NOMO-1 (cell line): ENCODE data around the gene LRRC27.
"Not testable (repeated sequence)": the region's sequence is repeated elsewhere in the genome, so short reads cannot be mapped to it uniquely, and the experiment has no call there.

Source experiments
- DNase-seq, 2 experiments: peaks; one replicate each; lab custom pipeline; 2025; ENCODE audit not compliant: unreplicated experiment in 2 of 2; lab: John Stamatoyannopoulos, UW

LRRC27 gene

DNA sequence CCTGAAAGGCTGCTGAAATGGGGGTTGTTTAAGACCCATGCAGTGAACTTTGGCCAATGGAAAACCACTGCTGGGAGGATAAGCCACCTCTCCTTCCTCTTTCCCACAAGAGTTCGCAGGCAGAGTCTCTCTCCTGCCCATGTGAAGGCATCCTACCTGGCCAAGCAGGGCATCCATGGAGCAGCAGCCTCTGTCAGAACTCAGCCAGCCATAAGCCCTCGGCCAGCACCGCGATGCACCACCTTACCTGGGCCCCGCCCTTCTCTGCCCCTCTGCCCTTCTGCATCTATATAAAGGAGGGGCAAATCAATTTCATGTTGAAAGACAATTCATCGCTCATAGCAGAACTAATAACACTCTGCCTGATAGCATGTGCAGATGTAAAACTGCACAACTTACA lies 18.1 kb upstream of the LRRC27 start:
- no peak for DNase-seq

DNA sequence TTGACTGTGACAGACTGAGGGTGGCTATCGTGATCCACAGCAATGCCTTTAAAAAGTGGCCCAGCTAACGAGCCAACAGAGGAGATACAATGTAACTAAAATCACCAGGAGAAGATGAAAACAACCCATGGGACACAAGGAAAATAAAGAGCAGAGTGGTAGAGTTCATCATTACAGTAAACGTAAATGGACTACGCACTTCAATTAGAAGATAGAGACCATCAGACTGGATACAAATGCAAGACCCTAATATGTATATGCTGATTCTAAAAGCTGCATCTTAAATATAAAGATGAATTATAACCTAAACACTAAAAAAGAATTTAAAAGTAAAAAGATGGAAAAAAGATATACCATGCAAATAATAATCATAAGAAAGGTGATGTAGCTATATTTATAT lies 17.7 kb upstream of the LRRC27 start:
- no peak for DNase-seq

DNA sequence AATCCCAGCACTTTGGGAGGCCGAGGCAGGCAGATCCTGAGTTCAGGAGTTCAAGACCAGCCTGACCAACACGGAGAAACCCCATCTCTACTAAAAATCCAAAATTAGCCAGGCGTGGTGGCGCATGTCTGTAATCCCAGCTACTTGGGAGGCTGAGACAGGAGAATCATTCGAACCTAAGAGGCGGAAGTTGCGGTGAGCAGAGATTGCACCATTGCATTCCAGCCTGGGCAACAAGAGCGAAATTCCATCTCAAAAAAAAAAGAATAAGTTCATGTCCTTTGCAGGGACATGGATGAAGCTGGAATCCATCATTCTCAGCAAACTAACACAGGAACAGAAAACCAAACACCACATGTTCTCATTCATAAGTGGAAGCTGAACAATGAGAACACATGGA lies 17.1 kb upstream of the LRRC27 start:
- not testable (repeated sequence) for DNase-seq

DNA sequence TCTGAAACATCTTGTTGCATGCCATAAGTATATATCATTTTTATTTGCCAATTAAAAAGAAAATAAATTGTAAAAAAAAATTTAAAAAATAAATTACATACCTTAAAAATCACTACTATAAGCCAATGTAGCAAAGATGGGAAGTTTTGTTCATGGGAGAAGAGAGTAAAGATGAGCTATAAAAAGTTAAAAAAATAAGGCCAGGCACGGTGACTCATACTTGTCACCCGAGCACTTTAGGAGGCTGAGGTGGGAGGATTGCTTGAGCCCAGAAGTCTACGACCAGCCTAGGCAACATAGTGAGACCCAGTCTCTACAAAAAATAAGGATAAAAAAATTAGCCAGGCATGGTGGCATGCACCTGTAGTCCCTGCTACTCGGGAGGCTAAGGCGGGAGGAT lies 15.9 kb upstream of the LRRC27 start:
- no peak for DNase-seq

DNA sequence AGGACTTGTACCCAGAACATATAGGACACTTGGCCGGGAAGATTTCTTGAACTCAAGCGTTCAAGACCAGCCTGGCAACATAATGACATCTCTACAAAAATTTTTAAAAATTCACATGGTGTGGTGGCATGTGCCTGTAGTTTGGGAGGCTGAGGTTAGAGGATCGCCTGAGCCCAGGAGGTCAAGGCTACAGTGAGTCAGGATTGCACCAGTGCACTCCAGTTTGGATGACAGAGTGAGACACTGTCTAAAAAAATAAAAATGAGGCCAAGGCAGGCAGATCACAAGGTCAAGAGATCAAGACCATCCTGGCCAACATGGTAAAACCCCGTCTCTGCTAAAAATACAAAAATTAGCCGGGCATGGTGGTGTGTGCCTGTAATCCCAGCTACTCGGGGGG lies 14.5 kb upstream of the LRRC27 start:
- DNase-seq, result not testable (repeated sequence)

DNA sequence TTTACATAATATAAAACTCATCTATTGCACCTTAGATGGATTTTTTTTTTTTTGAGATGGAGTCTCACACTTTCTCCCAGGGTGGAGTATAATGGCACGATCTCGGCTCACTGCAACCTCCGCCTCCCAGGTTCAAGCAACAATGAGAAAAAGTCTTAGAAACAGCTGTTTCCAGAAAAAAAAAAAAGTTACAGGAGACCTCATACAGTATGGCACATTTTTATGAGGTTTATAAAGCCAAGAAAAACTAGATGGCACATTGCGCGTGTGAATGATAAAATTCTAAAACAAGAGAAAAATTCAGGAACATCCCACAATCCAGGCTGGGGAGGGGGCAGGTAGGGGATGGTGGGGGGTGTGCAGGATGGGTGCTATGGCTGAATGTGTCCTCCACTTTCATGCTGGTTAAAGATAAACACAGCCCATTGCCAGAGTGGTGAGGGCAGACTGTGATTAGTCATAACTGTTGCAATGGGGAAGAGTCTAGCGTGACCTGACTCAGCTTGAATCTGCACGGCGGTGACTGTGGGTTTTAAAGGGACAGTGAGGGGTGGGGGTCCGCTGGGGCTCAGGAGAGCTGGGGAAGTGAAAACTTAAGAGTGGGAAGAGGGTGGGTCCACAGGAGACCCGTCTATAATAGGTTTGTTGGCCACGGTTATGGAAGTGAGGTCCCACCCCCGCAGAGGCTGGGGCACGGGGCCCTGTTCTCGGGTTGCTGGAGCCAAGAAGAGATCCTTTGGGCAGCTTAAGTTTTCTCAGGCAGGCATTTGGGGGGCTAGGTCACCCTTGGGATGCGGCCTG lies 11.9 kb upstream of the LRRC27 start:
- peak; percentile 74 to 83 for DNase-seq

DNA sequence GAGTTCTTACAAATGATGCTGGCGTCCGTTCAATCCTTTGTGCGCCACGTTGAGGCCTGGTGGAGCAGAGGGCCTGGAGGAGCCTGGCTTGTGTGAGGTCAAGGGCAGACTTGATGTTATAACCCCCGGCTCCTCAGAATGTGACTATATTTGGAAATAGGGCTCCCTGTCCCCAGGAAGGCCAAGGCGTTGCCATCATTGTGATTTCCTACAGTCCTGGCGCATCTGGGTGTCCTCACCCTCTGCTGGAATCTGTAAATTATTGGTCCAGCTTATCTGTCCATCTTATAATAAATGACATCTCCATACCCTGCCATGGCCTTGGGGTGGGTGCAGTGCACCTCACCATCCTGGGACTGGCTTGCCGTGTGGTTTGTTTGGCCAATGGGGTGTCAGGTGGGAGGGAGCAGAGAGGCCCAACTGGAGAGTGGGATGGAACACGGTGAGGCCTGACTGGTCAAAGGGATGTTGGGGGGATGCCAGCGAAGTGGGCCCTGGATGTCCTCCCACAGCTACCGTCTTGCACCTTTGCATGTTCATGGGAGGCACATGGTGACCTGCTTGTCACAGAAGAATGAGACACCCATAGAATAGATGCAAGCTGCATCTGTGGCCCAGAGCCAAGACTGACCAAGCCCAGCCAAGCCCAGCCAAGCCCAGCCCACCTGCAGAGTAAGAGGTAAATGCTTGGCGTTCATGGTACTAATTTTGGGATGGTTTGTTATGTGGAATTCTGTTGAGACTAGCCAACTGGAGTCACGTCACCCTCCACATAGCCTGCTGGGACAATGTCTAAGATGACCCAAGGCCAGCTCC lies 11.1 kb upstream of the LRRC27 start:
- DNase-seq, result no peak

DNA sequence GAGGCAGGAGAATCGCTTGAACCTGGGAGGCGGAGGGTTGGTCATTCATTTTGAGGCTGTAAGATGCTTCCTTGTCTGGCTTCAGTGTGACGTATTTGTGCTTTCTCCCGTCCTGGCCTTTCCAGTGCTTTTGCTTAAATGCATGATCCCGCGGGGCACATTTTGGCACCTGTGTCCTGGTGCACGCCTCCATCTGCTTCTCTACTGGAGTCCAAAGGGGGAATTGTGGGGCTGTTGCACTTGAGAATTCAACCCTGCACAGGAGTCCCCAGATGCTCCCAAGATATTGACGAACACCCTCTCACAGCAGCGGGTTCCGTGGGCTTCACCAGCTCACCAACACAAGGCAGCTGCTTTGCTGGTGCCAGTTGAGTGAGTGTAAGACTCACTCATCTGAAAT lies 10.3 kb upstream of the LRRC27 start:
- no peak for DNase-seq

DNA sequence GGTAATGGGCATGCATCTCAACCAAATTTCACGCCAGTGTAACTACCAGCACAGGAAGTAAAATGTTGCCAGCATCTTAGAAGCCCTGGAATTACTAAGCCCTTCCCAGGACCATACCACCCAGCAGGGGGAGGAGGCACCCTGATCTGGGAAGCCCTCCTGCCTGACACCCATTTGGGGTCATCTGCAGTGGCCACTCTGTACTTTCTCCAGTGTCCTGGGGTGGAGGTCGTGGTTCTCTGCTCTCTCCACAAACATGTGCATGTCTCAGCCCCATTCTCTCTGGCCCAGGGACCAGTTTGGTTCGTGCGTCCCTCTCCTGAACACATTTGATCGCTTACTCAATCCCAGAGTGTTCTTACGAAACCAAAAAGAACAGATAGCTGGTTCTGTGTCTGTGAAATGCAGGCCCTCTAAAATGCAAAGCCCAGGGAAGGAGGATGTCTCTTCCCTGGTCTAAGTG lies 9.4 kb upstream of the LRRC27 start:
- DNase-seq, result peak; percentile 38 to 65

DNA sequence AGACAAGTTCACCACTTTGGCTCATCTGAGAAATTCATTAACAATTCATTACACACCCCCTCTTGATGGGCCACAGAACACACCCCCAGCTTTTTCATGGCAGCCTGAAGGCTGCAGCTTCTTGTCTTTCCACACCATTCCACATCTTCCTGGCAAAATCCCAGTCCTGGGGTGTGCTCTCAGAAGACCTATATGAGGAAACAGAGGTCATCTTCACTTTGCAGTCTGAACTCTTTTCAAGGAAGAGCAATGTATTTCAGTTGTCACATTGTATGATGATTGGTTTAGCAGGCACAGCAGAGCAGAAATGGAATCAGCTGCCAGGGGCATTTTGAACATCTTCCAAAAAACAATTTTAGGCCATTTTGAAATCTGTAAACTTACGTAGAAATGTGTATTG lies 7.8 kb upstream of the LRRC27 start:
- no peak for DNase-seq

DNA sequence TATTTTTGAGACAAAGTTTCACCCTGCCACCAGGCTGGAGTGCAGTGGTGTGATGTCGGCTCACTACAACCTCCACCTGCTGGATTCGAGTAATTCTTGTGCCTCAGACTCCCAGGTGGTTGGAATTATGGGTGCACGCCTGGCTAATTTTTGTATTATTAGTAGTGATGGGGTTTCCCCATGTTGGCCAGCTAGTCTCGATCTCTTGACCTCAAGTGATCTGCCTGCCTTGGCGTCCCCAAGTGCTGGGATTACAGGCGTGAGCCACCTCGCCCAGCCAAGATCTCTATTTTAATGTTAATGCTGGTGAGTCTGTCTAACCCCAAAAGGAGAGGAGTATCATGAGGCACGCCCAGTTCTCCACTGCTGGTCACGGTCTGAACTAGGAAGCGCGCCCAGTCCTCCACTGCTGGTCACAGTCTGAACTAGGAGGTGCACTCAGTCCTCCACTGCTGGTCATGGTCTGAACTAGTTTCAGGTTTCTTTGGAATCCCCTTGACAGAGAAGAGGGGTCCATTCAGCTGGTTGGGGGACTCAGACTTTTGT lies 5.6 kb upstream of the LRRC27 start:
- DNase-seq, result no peak

DNA sequence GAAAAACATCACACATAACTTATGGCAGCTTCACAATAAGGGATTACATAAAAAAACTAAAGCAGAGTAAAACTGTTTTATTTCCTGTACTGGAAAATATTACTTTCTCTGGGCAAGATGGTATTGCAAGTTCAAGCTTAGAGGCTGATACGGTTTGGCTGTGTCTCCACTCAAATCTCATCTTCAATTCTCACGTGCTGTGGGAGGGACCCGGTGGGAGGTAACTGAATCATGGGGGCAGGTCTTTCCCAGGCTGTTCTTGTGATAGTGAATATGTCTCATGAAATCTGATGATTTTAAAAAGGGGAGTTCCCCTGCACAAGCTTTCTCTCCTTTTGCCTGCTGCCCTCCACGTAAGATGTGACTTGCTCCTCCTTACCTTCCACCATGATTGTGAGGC lies 5.1 kb upstream of the LRRC27 start:
- DNase-seq, result no peak

DNA sequence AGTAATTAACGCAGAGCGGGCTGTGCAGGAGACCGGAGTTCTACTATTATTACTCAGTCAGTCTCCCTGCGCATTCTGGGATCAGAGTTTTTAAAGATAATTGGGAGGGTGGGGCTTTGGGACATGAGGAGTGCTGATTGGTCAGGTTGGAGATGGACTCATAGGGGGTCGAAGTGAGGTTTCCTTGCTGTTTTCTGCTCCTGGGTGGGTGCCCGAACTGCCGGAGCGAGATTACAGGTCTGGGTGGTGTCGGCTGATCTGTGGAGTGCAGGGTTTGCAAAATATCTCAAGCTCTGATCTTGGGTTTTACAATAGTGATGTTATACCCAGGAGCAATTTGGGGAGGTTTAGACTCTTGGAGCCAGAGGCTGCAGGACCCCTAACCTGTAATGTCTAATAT lies 3.9 kb upstream of the LRRC27 start:
- no peak for DNase-seq

DNA sequence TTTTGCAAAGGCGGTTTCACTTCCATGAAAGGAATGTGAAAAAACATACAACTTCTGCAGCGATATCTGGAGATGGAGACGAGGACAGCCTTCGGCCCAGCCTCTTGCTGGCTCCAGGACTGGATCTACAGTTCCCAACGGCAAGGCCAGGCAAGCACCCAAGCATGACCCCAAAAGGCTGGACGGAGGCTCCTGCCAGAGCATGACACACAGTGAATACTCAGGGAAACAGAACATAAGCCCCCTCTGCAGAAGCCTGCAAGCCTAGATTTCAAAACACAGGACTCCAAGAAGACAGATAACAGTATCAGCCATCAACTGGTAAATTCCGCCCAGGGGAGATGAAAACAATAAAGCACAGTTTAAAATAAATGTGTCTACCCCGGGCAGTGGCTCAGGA lies 3.3 kb upstream of the LRRC27 start:
- no peak for DNase-seq

DNA sequence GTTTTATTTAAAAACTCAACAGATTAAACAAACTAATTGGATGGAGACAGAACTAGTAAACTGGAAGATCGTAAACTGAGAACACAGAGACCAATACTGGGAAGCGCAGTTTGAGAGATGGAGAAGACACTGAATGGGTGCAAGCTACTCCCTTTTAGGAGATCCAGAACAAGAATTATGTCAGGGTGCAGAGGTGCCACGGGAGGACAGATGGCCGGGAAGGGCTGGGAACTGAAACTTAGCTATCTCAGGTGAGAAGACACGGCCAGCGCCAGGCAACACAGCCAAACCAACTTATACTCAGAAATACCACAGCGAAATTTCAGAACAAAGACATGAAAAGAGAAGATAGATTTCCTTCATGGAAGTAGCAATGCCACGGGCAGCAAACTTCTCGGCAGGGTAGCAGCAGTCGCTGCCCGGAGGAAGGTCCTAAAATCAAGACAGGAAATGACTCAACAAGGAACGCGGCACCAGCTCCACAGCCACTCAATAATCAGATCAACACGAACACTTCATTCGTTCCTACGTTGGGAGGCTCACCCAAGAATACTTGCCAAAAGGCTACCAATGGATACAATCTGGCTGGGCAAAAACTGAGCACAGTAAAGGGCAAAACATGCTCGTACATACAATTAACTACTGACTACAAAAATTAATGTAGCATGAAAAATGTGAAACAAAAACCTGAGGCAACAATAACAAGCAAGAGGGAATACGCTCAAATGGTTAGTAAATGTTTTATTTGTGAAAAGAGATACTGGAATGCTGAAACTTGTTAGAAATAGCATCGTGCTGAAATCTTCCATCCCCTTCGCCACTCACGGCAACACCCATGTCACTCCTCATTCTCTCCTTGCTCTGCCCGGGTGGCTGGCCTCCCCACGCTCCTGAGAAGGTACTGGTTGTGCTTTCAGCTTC lies 2.2 kb upstream of the LRRC27 start:
- peak; percentile 24 to 62 for DNase-seq

DNA sequence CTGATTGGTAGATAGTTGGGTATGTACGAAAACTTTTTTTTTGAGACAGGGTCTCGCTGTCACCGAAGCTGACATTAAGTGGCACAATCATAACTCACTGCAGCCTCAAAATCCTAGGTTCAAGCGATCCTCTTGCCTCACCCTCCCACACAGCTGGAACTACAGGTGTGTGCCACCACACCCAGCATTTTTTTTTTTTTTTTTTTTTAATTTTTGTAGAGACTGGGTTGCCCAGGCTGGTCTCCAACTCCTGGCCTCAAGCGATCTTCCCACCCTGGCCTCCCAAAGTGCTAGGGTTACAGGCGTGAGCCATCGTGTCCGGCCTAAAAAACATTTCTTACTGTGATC lies 1.5 kb upstream of the LRRC27 start:
- DNase-seq, result no peak

DNA sequence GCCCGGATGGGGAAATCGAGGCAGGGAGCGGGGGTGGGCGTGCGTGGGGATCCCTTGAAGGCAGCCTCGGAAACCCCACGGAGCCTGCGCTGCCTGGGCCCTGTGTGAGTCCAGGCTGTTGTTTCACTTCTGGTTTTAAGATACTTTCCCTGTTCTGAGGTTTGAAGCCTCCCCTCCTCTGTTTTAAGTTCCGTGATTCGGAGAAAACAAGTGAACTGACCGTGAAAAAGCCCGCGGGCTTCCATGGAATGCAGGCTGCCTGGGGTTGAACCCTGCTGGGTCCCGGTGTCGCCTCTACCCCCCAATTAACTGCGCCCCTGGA lies 401 bp downstream of the LRRC27 start:
- peak; percentile 68 to 86 for DNase-seq

DNA sequence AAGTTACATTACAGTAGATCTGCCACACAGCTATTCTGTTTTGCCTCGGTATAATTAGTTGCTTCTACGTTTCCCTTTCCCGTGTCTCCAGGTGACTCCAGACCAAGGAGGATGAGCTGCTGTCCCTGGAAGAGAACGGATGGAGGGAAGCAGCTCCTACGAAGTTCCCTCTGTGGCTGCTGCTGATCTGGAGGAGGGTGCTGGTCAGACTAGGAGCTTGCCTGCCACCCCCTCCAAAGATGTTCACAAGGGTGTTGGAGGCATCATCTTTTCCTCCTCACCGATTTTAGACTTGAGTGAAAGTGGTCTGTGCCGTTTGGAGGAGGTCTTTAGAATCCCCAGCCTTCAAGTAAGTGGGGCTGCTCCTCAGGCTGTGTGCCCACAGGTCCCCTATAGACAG lies 1.4 kb downstream of the LRRC27 start:
- no peak for DNase-seq

DNA sequence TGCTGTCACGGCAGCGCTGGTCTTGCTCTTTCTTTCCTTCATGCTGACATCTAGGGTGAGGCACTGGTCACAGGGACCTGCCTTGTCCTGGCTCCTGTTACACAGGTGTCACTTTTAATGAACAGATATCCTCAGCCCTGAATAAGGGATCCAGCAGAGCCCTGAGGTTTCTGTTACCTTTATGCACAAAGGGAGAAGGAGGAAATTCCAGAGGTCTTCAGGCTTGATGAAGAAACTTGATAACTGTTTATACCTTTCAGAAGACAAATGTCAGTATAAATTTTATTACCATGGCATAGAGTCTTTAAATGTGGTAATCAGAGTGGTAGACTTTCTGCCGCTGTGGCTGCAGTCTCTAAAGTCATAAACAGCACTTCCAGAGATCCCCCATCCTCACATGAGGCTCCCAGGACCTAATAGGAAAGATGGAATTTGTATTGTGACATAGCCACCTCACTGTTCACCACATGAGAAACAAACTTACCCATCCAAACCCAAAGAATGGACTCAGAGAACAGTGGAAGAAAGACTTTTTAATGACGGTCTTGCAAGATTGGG lies 2.7 kb downstream of the LRRC27 start:
- no peak for DNase-seq

DNA sequence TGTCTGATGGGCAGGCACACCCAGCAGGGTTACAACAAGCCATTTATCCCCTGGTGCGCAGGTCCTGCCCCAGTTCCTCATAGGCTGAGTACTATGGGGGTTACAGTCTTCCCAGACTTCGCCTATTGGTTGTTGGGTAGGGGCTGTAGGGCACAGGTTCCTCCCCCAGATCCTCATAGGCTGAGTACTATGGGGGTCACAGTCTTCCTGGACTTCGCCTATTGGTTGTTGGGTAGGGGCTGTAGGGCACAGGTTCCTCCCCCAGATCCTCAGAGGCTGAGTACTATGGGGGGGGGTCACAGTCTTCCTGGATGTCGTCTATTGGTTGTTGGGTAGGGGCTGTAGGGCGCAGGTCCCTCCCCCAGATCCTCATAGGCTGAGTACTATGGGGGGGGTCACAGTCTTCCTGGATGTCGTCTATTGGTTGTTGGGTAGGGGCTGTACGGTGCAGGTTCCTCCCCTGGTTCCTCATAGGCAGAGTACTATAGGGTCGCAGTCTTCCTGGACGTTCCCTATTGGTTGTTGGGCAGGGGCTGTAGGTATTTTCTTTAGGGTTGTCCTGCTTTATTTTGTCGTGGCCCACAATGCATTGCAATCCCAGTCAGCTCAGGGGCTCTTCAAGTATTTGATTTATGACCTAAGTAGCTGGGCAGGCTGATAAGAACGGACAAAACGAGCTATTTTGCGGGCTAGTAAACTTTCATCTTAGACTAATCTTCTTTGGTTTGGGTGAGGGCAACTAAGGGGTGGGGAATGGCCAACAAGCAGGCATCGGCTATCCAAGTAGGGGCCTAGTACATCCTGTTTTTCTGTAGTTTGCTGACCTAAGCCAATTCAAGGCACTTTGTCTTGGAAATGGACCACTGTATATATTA lies 3.4 kb downstream of the LRRC27 start:
- peak; percentile 100 for DNase-seq
